ENCODE data around the gene INHBE. TPM values are rescaled to one million over a fixed set of nuclear protein-coding genes. Genes with fewer than 3 reads are reported as not detected.

INHBE gene
- total RNA-seq, 1 donor from 2014 or later = 0.26 TPM

GRCh38 chr12:57460841-57461275 is 5.8 kb downstream of the INHBE start:
- FAIRE-seq (no peak), DNase-seq (ENCODE audit: low read depth) (no peak)
- H3K27me3 ChIP-seq (ENCODE audit: control insufficient read depth, insufficient read depth, low read length) = peaks cover 5% of the 10 kb centered on the region
- H3K4me3 ChIP-seq (ENCODE audit: low read depth, low read length) = peak overlapping the region; percentile 53
- TF ChIP-seq CTCF (IDR thresholded peaks at IDR 0.05; ENCODE audit: insufficient read depth, low read length, severe bottlenecking) = no peak
- no peaks in the 10 kb centered on the region for H3K36me3 ChIP-seq (ENCODE audit: control insufficient read depth, insufficient read depth, low read length)

- no peak for FAIRE-seq
- no peaks in the 10 kb centered on the region for H3K36me3 ChIP-seq (ENCODE audit: control insufficient read depth, insufficient read depth, low read length)
- TF ChIP-seq CTCF (IDR thresholded peaks at IDR 0.05; ENCODE audit: insufficient read depth, low read length, severe bottlenecking) = no peak
- peaks cover 5% of the 10 kb centered on the region for H3K27me3 ChIP-seq (ENCODE audit: control insufficient read depth, insufficient read depth, low read length)
- H3K4me3 ChIP-seq (ENCODE audit: low read depth, low read length) = peak overlapping the region; percentile 53
- no peak for DNase-seq (ENCODE audit: low read depth)
These were observed 6.3 kb downstream of the INHBE start for GRCh38 chr12:57461276-57461916.

- Histone ChIP-seq H3K36me3 (ENCODE audit: control insufficient read depth, insufficient read depth, low read length) (no peaks in the 10 kb centered on the region), H3K4me3 (ENCODE audit: low read depth, low read length) (peak overlapping the region; percentile 53), H3K27me3 (ENCODE audit: control insufficient read depth, insufficient read depth, low read length) (peaks cover 5% of the 10 kb centered on the region)
- DNase-seq (ENCODE audit: low read depth) (no peak), FAIRE-seq (no peak)
- no peak for TF ChIP-seq CTCF (IDR thresholded peaks at IDR 0.05; ENCODE audit: insufficient read depth, low read length, severe bottlenecking)
These were observed 6.8 kb downstream of the INHBE start for GRCh38 chr12:57461917-57462250.

- TF ChIP-seq CTCF (IDR thresholded peaks at IDR 0.05; ENCODE audit: insufficient read depth, low read length, severe bottlenecking) = peak; percentile 92
- peak overlapping the region; percentile 53 for H3K4me3 ChIP-seq (ENCODE audit: low read depth, low read length)
- peaks cover 5% of the 10 kb centered on the region for H3K27me3 ChIP-seq (ENCODE audit: control insufficient read depth, insufficient read depth, low read length)
- H3K36me3 ChIP-seq (ENCODE audit: control insufficient read depth, insufficient read depth, low read length) = no peaks in the 10 kb centered on the region
- FAIRE-seq (no peak), DNase-seq (ENCODE audit: low read depth) (peak; percentile 84)
These were observed 7.3 kb downstream of the INHBE start for GRCh38 chr12:57462251-57462911.

GRCh38 chr12:57462912-57463253 is 7.8 kb downstream of the INHBE start:
- H3K4me3 ChIP-seq (ENCODE audit: low read depth, low read length) = no peak overlapping the region

More at GRCh38 chr12:57462912-57463253, 7.8 kb downstream of the INHBE start:
- Histone ChIP-seq H3K36me3 (ENCODE audit: control insufficient read depth, insufficient read depth, low read length) (no peaks in the 10 kb centered on the region), H3K27me3 (ENCODE audit: control insufficient read depth, insufficient read depth, low read length) (peaks cover 8% of the 10 kb centered on the region)
- no peak for FAIRE-seq
- no peak for DNase-seq (ENCODE audit: low read depth)
- no peak for TF ChIP-seq CTCF (IDR thresholded peaks at IDR 0.05; ENCODE audit: insufficient read depth, low read length, severe bottlenecking)

Data from bronchial epithelial cell (primary cell).